GM18511 (cell line): ENCODE measurements around the gene FRMD1.

Experiments
- ATAC-seq: cut with Tn5 transposase; IDR thresholded peaks from one replicate; pipeline ENCODE4 v1.9.1; 2021; ENCODE audit warnings: mild to moderate bottlenecking, moderate library complexity; ENCODE audit not compliant: unreplicated experiment

Gene FRMD1

GRCh38 chr6:168045706-168046620 lies 33.0 kb downstream of the FRMD1 start:
- ATAC-seq = no peak

- no peak for ATAC-seq
These were observed 33.8 kb downstream of the FRMD1 start for GRCh38 chr6:168045141-168045691.

- no peak for ATAC-seq
These were observed 34.4 kb downstream of the FRMD1 start for GRCh38 chr6:168044521-168045130.

- no peak for ATAC-seq
These were observed 35.1 kb downstream of the FRMD1 start for GRCh38 chr6:168043848-168044415.

GRCh38 chr6:168043193-168043847 lies 35.7 kb downstream of the FRMD1 start:
- no peak for ATAC-seq

- no peak for ATAC-seq
These were observed 36.4 kb downstream of the FRMD1 start for GRCh38 chr6:168042426-168043192.

- no peak for ATAC-seq
These were observed 37.1 kb downstream of the FRMD1 start for GRCh38 chr6:168041928-168042327.

GRCh38 chr6:168040856-168041496 lies 38.0 kb downstream of the FRMD1 start:
- ATAC-seq = no peak

GRCh38 chr6:168039849-168040248 lies 39.2 kb downstream of the FRMD1 start:
- ATAC-seq = no peak

- ATAC-seq = no peak
These were observed 39.7 kb downstream of the FRMD1 start for GRCh38 chr6:168039301-168039700.

- ATAC-seq = no peak
These were observed 40.4 kb downstream of the FRMD1 start for GRCh38 chr6:168038576-168039140.

- no peak for ATAC-seq
These were observed 41.2 kb downstream of the FRMD1 start for GRCh38 chr6:168037856-168038255.

- ATAC-seq = no peak
These were observed 41.8 kb downstream of the FRMD1 start for GRCh38 chr6:168037242-168037641.

GRCh38 chr6:168035661-168036545 lies 43.1 kb downstream of the FRMD1 start:
- no peak for ATAC-seq

- ATAC-seq = no peak
These were observed 43.8 kb downstream of the FRMD1 start for GRCh38 chr6:168035098-168035660.

- ATAC-seq = no peak
These were observed 44.5 kb downstream of the FRMD1 start for GRCh38 chr6:168034537-168034936.

GRCh38 chr6:168033791-168034190 lies 45.2 kb downstream of the FRMD1 start:
- no peak for ATAC-seq
